Colonic mucosa (tissue), 4 donors: Measurements from ENCODE around the gene SLC1A3. TPM values are rescaled to one million over a fixed set of nuclear protein-coding genes. Genes with fewer than 3 reads are reported as not detected.

Experiments used
- DNase-seq: peaks from one replicate; pipeline ENCODE4 v3.0.0-alpha.2; 2020
- H3K27ac ChIP-seq: fragments of 200-600 bp; one replicate; pipeline ENCODE4 v1.8.0; 2021
- H3K27me3 ChIP-seq: fragments of 200-600 bp; one replicate; pipeline ENCODE4 v1.8.0; 2021
- H3K36me3 ChIP-seq: fragments of 200-600 bp; one replicate; pipeline ENCODE4 v1.8.0; 2021
- H3K4me1 ChIP-seq: fragments of 200-600 bp; one replicate; pipeline ENCODE4 v1.8.0; 2021; ENCODE audit warnings: mild to moderate bottlenecking
- H3K4me3 ChIP-seq: fragments of 200-600 bp; one replicate; pipeline ENCODE4 v1.8.0; 2021
- H3K9ac ChIP-seq, 2 donors: one replicate each; pipeline ENCODE4 v1.7.0; 2013; ENCODE audit warnings: control low read depth in 2 of 2, low read depth in 2 of 2, low read length in 2 of 2
- H3K9me3 ChIP-seq: fragments of 200-600 bp; one replicate; pipeline ENCODE4 v1.8.0; 2021
- intact Hi-C: fragments of 100-400 bp; cut with DNase I; formaldehyde crosslinking; loops from one replicate; pipeline ENCODE4 v1.14.1; 2022
- total RNA-seq, 2 donors: library from RNA; stranded (reverse); fragmentation: NEBNext Ultra II Directional in 1 of 2; extraction: Animal tissue kit (Norgen Biotek cat#: 25700) in 1 of 2; gene quantifications; one replicate each; pipeline ENCODE4 v1.2.1, GENCODE V29; 2021
- TF ChIP-seq, protein P1 (sequence below): fragments of 200-600 bp; IDR thresholded peaks from one replicate; pipeline ENCODE4 v1.8.0; 2022; ENCODE audit warnings: antibody characterized with exemption, mild to moderate bottlenecking
- donor health status: healthy.
- donor health status: DM: no; HTN: no; CAD: no.
- donor health status: DM: no; HTN: no; CAD: no.

The SLC1A3 gene
- total RNA-seq, 2 donors from 2014 or later: 0.50 to 1.9 TPM

DNA sequence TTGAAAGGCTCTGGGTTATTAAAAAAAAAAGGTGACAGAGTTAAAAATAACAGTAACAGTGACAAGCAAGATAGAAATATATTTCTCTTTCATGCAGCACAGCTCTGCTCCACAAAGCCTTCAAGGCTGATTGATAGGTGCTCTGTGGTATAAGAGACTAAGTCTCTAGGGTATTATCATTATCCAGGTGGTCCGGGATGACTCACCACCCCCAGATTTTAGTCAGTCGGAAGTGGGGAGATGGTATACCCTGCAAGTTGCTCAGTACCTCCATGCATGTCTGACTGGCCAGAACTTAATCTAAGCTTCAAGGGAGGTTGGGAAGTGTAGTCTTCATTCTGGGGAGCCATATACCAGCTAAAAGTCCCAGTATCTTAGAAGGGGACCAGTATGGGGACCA, 76.1 kb downstream of the SLC1A3 start:
- Histone ChIP-seq H3K27me3 (no peaks in the 10 kb centered on the region), H3K9ac (no peak overlapping the region), H3K27ac (no peak overlapping the region), H3K4me1 (no peaks in the 10 kb centered on the region), H3K36me3 (no peaks in the 10 kb centered on the region), H3K4me3 (no peak overlapping the region), H3K9me3 (no peaks in the 10 kb centered on the region)
- no peak for DNase-seq
- TF ChIP-seq, protein P1, sequence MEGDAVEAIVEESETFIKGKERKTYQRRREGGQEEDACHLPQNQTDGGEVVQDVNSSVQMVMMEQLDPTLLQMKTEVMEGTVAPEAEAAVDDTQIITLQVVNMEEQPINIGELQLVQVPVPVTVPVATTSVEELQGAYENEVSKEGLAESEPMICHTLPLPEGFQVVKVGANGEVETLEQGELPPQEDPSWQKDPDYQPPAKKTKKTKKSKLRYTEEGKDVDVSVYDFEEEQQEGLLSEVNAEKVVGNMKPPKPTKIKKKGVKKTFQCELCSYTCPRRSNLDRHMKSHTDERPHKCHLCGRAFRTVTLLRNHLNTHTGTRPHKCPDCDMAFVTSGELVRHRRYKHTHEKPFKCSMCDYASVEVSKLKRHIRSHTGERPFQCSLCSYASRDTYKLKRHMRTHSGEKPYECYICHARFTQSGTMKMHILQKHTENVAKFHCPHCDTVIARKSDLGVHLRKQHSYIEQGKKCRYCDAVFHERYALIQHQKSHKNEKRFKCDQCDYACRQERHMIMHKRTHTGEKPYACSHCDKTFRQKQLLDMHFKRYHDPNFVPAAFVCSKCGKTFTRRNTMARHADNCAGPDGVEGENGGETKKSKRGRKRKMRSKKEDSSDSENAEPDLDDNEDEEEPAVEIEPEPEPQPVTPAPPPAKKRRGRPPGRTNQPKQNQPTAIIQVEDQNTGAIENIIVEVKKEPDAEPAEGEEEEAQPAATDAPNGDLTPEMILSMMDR: no peak
- intact Hi-C loops: no loop called here

DNA sequence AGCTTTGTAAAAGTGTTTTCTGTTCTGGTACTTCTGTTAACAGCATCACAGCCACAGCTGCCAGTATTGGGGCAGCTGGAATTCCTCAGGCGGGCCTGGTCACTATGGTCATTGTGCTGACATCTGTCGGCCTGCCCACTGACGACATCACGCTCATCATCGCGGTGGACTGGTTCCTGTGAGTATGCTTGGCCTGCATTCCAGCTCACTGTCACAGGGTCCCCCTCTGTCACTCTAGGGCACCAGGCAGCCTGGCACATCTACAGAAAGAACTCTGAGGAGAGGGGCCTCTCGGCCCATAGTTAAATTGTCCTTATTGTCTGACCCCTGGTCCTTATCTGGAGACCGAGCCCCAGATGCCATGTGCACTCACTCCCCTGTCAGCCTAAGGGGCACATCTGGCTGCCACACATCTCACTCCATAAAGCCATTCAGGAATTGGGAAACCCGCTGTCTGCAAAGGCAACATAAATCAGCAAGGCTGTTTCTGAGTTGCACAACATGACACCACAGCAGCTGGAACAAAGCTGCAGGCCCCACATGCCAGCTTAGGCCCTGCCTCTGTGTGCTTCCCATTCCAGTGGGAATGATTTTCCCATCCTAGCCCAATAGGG, 77.5 kb downstream of the SLC1A3 start:
- Histone ChIP-seq H3K27ac (no peak overlapping the region), H3K36me3 (no peaks in the 10 kb centered on the region)

DNA sequence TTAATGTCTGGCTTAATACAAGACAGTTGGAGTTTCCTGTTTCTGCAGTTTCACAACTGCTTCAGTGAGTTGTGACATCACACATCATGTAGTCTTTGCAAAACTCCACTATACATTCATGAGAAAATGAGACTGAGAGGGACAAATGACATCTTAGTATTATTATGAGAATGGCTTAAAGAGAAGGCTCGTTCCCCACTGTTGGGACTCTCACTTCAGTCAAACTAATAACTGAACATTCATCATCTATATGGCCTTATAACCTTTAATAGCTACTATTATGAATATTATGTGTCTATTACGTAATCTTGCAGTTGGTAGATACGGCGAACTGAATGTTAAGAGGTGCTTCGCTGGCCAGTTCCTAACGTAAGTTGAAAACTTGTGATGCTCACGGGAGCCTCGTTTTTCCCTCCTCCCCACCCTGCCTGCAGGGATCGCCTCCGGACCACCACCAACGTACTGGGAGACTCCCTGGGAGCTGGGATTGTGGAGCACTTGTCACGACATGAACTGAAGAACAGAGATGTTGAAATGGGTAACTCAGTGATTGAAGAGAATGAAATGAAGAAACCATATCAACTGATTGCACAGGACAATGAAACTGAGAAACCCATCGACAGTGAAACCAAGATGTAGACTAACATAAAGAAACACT, 79.4 kb downstream of the SLC1A3 start:
- Histone ChIP-seq H3K4me3 (no peak overlapping the region), H3K27me3 (no peaks in the 10 kb centered on the region), H3K4me1 (no peaks in the 10 kb centered on the region), H3K36me3 (no peaks in the 10 kb centered on the region), H3K27ac (no peak overlapping the region), H3K9me3 (no peaks in the 10 kb centered on the region), H3K9ac (no peak overlapping the region)
- intact Hi-C loops: no loop called here
- TF ChIP-seq, protein P1: no peak
- DNase-seq: no peak

More for the DNA sequence above, 77.5 kb downstream of the SLC1A3 start:
- Histone ChIP-seq H3K4me3 (no peak overlapping the region), H3K9ac (no peak overlapping the region), H3K4me1 (no peaks in the 10 kb centered on the region), H3K27me3 (no peaks in the 10 kb centered on the region), H3K9me3 (no peaks in the 10 kb centered on the region)
- no peak for DNase-seq
- TF ChIP-seq, protein P1: no peak
- intact Hi-C loops: no loop called here

DNA sequence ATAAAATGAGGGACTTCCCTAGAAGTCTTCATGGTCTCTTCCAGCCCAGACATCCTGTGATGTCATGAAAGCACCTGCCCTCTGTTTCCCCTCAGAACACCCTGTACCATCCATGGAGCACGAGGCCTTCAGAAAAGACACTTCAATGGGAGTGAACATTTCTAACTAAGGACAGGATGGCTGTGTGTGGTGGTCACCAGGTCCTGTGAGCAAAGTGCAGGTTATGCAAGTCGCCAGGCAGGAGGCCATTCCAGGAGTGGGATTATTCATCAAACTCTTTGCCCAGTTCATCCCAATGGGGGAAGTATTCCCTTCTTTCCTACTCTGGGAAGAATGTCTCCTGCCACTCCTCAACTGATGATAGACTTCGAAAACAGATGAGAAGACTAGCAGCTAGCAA, 80.5 kb downstream of the SLC1A3 start:
- intact Hi-C loops: no loop called here
- TF ChIP-seq, protein P1: no peak
- no peak for DNase-seq

GRCh38 chr5:36688722-36689121, 82.3 kb downstream of the SLC1A3 start:
- Histone ChIP-seq H3K9me3 (no peaks in the 10 kb centered on the region), H3K36me3 (no peaks in the 10 kb centered on the region), H3K27me3 (no peaks in the 10 kb centered on the region), H3K4me1 (no peaks in the 10 kb centered on the region), H3K27ac (no peak overlapping the region), H3K4me3 (no peak overlapping the region), H3K9ac (no peak overlapping the region)
- TF ChIP-seq, protein P1: no peak
- intact Hi-C loops: no loop called here
- DNase-seq: no peak

More for the DNA sequence above, 80.5 kb downstream of the SLC1A3 start:
- H3K9me3 ChIP-seq: no peaks in the 10 kb centered on the region
- no peak overlapping the region for H3K4me3 ChIP-seq
- H3K27ac ChIP-seq: no peak overlapping the region
- no peaks in the 10 kb centered on the region for H3K36me3 ChIP-seq
- H3K27me3 ChIP-seq: no peaks in the 10 kb centered on the region
- H3K9ac ChIP-seq: no peak overlapping the region
- no peaks in the 10 kb centered on the region for H3K4me1 ChIP-seq
